ENCODE results near the gene ARHGAP26.

Gene ARHGAP26

GRCh38 chr5:143182901-143183820, 413.0 kb downstream of the ARHGAP26 start:
- no peak for TF ChIP-seq POLR2A (IDR thresholded peaks at IDR 0.05; ENCODE audit: low read depth, low read length)
- FAIRE-seq (no peak), DNase-seq (ENCODE audit: insufficient read length, low spot score) (no peak)

- TF ChIP-seq POLR2A (IDR thresholded peaks at IDR 0.05; ENCODE audit: low read depth, low read length), result no peak
- DNase-seq (ENCODE audit: insufficient read length, low spot score) (no peak), FAIRE-seq (no peak)
These were observed 413.8 kb downstream of the ARHGAP26 start for GRCh38 chr5:143183989-143184388.

DNA sequence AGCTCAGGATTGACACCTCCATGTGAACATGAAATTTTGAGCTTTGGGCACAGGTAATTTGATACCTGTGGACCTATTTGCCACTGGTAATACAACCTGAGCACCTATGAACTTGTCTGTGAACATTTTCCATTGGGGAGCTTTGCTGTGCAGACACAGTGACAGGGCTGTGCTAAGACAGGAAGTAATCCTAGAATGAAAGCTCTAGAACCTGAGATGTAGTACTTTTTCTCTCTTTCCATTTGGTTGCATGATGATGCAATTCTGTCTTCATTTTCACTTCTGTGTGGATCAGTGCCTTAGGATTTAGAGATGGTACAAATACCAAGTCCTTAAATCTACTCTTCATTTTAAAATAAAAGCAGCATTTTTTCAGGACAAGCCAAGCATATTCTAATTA, 416.4 kb downstream of the ARHGAP26 start:
- no peak for TF ChIP-seq POLR2A (IDR thresholded peaks at IDR 0.05; ENCODE audit: low read depth, low read length)
- FAIRE-seq (no peak), DNase-seq (ENCODE audit: insufficient read length, low spot score) (no peak)

DNA sequence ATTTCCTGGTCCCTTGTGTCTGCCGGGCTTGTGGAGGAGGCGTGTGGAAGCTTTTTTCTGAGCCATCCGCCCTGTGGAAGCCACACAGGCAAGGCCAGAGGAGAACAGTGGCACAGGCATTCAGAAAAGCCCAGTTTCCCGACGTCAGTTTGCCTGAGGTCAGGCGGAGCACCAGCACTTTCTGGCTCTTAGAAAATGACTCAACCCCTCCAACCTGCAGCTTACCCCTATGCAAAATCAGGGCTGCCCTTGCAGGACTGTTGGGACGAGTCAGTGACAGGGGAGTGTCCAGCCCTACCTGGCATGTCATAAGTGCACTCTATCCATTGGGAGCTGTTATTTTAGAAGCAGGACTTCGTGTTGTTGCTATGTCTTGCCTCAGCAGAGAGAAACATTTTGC, 417.3 kb downstream of the ARHGAP26 start:
- no peak for FAIRE-seq
- TF ChIP-seq POLR2A (IDR thresholded peaks at IDR 0.05; ENCODE audit: low read depth, low read length), result no peak

DNA sequence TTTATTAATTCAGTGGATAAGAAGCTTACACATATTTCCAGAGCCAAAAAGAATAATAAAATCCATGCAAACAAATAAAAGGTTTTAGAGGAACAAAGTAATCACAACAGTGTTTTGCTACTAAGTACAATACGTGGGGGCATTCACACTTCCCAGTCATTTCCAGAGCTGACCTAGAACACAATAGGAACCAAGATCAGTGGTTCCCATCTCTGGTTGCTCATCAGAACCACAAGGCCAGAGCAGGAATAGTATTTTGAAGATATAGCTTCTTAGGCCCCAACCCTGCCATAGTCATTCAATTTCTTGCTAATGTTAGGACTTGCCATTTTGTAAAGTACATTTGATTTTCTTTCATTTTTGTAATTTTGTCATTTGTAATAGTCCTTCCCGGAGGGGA, 417.9 kb downstream of the ARHGAP26 start:
- no peak for TF ChIP-seq POLR2A (IDR thresholded peaks at IDR 0.05; ENCODE audit: low read depth, low read length)
- no peak for FAIRE-seq
- DNase-seq (ENCODE audit: insufficient read length, low spot score), result no peak

More for the DNA sequence above, 417.3 kb downstream of the ARHGAP26 start:
- DNase-seq (ENCODE audit: insufficient read length, low spot score), result no peak

- no peak for DNase-seq (ENCODE audit: insufficient read length, low spot score)
- no peak for TF ChIP-seq POLR2A (IDR thresholded peaks at IDR 0.05; ENCODE audit: low read depth, low read length)
- no peak for FAIRE-seq
These were observed 418.5 kb downstream of the ARHGAP26 start for GRCh38 chr5:143188692-143189091.

DNA sequence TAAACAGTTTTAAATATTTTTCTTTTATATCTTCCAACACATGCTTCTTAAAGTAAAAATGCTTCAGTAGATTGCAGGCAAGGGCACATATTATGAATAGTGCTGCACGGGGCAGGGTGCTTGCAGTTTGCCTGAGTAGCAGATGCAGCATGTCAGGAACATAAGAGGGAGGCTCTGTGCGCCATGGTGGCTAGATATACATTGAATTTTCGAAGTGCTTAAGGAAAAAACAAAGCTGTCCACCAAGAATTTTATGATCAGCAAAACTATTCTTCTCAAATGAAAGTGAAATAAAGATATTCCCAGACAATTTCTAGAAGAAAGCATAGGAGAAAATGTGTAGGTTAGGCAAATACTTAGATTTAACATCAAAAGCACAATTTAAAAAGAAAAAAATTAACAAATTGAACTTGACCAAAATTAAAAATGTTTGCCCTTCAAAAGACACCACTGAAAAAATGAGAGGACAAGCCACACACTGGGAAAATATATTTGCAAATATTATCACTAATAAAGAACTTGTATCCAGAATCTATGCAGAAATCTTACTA, 420.2 kb downstream of the ARHGAP26 start:
- DNase-seq (ENCODE audit: insufficient read length, low spot score), result no peak
- no peak for TF ChIP-seq POLR2A (IDR thresholded peaks at IDR 0.05; ENCODE audit: low read depth, low read length)
- FAIRE-seq, result no peak

- DNase-seq (ENCODE audit: insufficient read length, low spot score) (no peak), FAIRE-seq (no peak)
- TF ChIP-seq POLR2A (IDR thresholded peaks at IDR 0.05; ENCODE audit: low read depth, low read length), result no peak
These were observed 421.5 kb downstream of the ARHGAP26 start for GRCh38 chr5:143191720-143192119.

- TF ChIP-seq POLR2A (IDR thresholded peaks at IDR 0.05; ENCODE audit: low read depth, low read length), result no peak
- FAIRE-seq (no peak), DNase-seq (ENCODE audit: insufficient read length, low spot score) (no peak)
These were observed 422.2 kb downstream of the ARHGAP26 start for GRCh38 chr5:143192191-143192900.

- DNase-seq (ENCODE audit: insufficient read length, low spot score) (no peak), FAIRE-seq (no peak)
These were observed 424.0 kb downstream of the ARHGAP26 start for GRCh38 chr5:143194206-143194605.

DNA sequence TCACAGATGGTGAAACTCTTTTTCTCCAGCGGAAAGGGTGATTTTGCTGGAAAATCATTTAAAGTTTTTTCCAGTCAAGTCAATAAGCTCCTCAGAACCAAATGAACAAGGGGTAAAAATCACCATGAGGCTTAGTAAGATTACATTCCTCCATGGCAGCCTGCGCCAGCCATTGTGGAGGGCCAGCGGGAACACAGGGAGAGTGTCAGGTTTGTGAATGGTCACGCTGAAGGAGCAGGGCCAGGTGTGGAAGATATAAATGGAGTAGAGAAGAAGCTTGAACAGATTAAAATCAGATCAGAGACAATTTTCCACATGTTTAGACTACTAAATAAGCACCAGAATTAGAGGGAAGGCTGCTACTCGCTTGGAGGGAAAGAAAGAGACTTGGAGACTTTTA, 424.5 kb downstream of the ARHGAP26 start:
- DNase-seq (ENCODE audit: insufficient read length, low spot score) (no peak), FAIRE-seq (no peak)
- no peak for TF ChIP-seq POLR2A (IDR thresholded peaks at IDR 0.05; ENCODE audit: low read depth, low read length)

More at GRCh38 chr5:143194206-143194605, 424.0 kb downstream of the ARHGAP26 start:
- TF ChIP-seq POLR2A (IDR thresholded peaks at IDR 0.05; ENCODE audit: low read depth, low read length), result no peak

- FAIRE-seq (no peak), DNase-seq (ENCODE audit: insufficient read length, low spot score) (no peak)
- TF ChIP-seq POLR2A (IDR thresholded peaks at IDR 0.05; ENCODE audit: low read depth, low read length), result no peak
These were observed 425.3 kb downstream of the ARHGAP26 start for GRCh38 chr5:143195491-143195890.

GRCh38 chr5:143196601-143197259, 426.6 kb downstream of the ARHGAP26 start:
- no peak for FAIRE-seq
- no peak for DNase-seq (ENCODE audit: insufficient read length, low spot score)
- no peak for TF ChIP-seq POLR2A (IDR thresholded peaks at IDR 0.05; ENCODE audit: low read depth, low read length)

DNA sequence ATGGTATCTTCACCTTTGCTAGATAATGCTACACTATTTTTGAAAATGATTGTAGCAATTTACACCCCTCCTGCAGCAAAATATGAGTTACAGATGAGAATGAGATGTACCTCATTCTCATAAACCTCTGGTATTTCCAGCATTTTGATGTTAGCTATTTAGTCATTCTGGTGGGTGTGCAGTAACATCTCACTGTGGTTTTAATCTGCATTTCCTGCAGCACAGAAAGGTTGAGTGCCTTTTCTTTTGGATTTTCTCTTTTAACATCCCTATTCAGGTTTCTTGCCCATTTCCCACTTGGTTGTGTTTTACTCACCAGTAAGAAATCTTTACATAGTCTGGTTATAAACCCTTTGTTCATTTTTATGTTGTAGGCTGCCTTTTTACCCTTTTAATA, 427.1 kb downstream of the ARHGAP26 start:
- no peak for TF ChIP-seq POLR2A (IDR thresholded peaks at IDR 0.05; ENCODE audit: low read depth, low read length)
- no peak for FAIRE-seq
- no peak for DNase-seq (ENCODE audit: insufficient read length, low spot score)
